HCT116 (cell line): ENCODE measurements around the gene KANSL1. TPM values are rescaled to one million over a fixed set of nuclear protein-coding genes. Genes with fewer than 3 reads are reported as not detected.

Experiments used
- ATAC-seq: fragments of 200-7000 bp; cut with Tn5 transposase; 2 replicates; pipeline ENCODE4 v1.9.1; 2020; ENCODE audit warnings: mild to moderate bottlenecking, moderate library complexity
- BruUV-seq: library from RNA; stranded (reverse); fragments of 400-500 nt; replicated peaks from 2 replicates; lab custom pipeline; 2021; lab: Mats Ljungman, UMichigan
- CTCF ChIA-PET: fragments of 300-600 bp; sonication (Branson Sonifier 250); formaldehyde crosslinking; loops from one replicate; lab custom pipeline; 2021; ENCODE audit warnings: antibody characterized with exemption; lab: Charles Lee
- POLR2A ChIA-PET: fragments of 300-600, 350-600 bp; sonication (Branson Sonifier 250); formaldehyde crosslinking; loops from one replicate; lab custom pipeline; 2021; ENCODE audit warnings: antibody characterized with exemption; lab: Charles Lee
- RAD21 ChIA-PET, 2 experiments: fragments of 300-600 bp; sonication (Branson Sonifier 250); formaldehyde crosslinking; loops; one replicate each; lab custom pipeline; 2023; ENCODE audit warnings: low total read pairs in 2 of 2; ENCODE audit not compliant: uncharacterized antibody in 2 of 2, unreplicated experiment in 2 of 2, low non-redundant PET in 1 of 2; lab: Charles Lee
- DNase-seq: peaks from one replicate; pipeline ENCODE4 v3.0.0-alpha.2; 2010; ENCODE audit warnings: low read depth, low spot score
- H2AFZ ChIP-seq: fragments of 200-600 bp; shearing (Covaris generic), sonication (generic); 2 replicates; pipeline ENCODE4 v1.6.1; 2017; ENCODE audit warnings: low read depth, mixed run types, mixed read lengths, antibody characterized with exemption, low read length; ENCODE audit not compliant: poor library complexity, severe bottlenecking
- H3K27ac ChIP-seq: 2 replicates; pipeline ENCODE4 v1.5.1; 2012; ENCODE audit warnings: low read depth, low read length
- H3K27me3 ChIP-seq: fragments of 200-600 bp; sonication (generic); 2 replicates; pipeline ENCODE4 v1.6.1; 2016; ENCODE audit warnings: mixed run types, low read length, mixed read lengths; ENCODE audit not compliant: insufficient read depth
- H3K36me3 ChIP-seq, 2 experiments: fragments of 200-500 bp in 1 of 2; fragments of 200-600 bp in 1 of 2; sonication (Bioruptor generic) in 1 of 2; sonication (generic) in 1 of 2; 2 replicates each; pipeline versions ENCODE4 v1.5.1 to v1.6.1; 2014 to 2016; ENCODE audit warnings: low read length in 2 of 2, inconsistent platforms in 1 of 2, mixed read lengths in 1 of 2, mixed run types in 1 of 2; ENCODE audit not compliant: insufficient read depth in 2 of 2, control insufficient read depth in 1 of 2
- H3K4me1 ChIP-seq, 2 experiments: fragments of 200-600 bp in 1 of 2; sonication (generic) in 1 of 2; 2 replicates each; pipeline versions ENCODE4 v1.5.1 to v1.6.1; 2012 to 2017; ENCODE audit warnings: low read length in 2 of 2, inconsistent platforms in 1 of 2, mild to moderate bottlenecking in 1 of 2, mixed read lengths in 1 of 2, mixed run types in 1 of 2, moderate library complexity in 1 of 2; ENCODE audit not compliant: insufficient read depth in 2 of 2, control insufficient read depth in 1 of 2
- H3K4me2 ChIP-seq: fragments of 200-600 bp; sonication (generic); 2 replicates; pipeline ENCODE4 v1.6.1; 2017; ENCODE audit warnings: mixed run types, low read length, mixed read lengths
- H3K4me3 ChIP-seq, 2 experiments: fragments of 200-600 bp in 1 of 2; sonication (generic) in 1 of 2; replicated peaks in 1 of 2; 2 replicates each; pipeline ENCODE4 v1.5.1; 2011 to 2016; ENCODE audit warnings: low read length in 2 of 2, control low read depth in 1 of 2, low read depth in 1 of 2, mild to moderate bottlenecking in 1 of 2, mixed read lengths in 1 of 2, mixed run types in 1 of 2
- H3K79me2 ChIP-seq: fragments of 200-600 bp; sonication (generic); 2 replicates; pipeline ENCODE4 v1.6.1; 2017; ENCODE audit warnings: mild to moderate bottlenecking, mixed run types, low read length, moderate library complexity, mixed read lengths; ENCODE audit not compliant: insufficient read depth
- H3K9ac ChIP-seq: fragments of 200-600 bp; sonication (generic); 2 replicates; pipeline ENCODE4 v1.6.1; 2016; ENCODE audit warnings: low read length, mixed read lengths
- H3K9me2 ChIP-seq: fragments of 200-600 bp; sonication (generic), shearing (Covaris generic); 2 replicates; pipeline ENCODE4 v1.6.1; 2017; ENCODE audit warnings: mixed run types, mild to moderate bottlenecking, moderate library complexity; ENCODE audit not compliant: insufficient read depth
- H3K9me3 ChIP-seq, 2 experiments: fragments of 200-500 bp in 1 of 2; fragments of 200-600 bp in 1 of 2; sonication (Bioruptor generic) in 1 of 2; sonication (generic) in 1 of 2; 2 replicates each; pipeline ENCODE4 v1.6.1; 2014 to 2017; ENCODE audit warnings: low read length in 2 of 2, mixed read lengths in 2 of 2, inconsistent platforms in 1 of 2, low read depth in 1 of 2, mild to moderate bottlenecking in 1 of 2, mixed run types in 1 of 2, moderate library complexity in 1 of 2; ENCODE audit not compliant: control insufficient read depth in 1 of 2, insufficient read depth in 1 of 2
- H4K20me1 ChIP-seq: fragments of 200-600 bp; sonication (generic), shearing (Covaris generic); 2 replicates; pipeline ENCODE4 v1.6.1; 2017; ENCODE audit warnings: mixed run types, mild to moderate bottlenecking, moderate library complexity; ENCODE audit not compliant: insufficient read depth
- EGR1 ChIP-seq: IDR thresholded peaks from 2 replicates; pipeline ENCODE4 v1.6.1; 2012; ENCODE audit warnings: low read depth
- POLR2A ChIP-seq: IDR thresholded peaks from 2 replicates; pipeline ENCODE4 v1.7.0; 2011; ENCODE audit warnings: borderline replicate concordance; ENCODE audit not compliant: insufficient read depth, insufficient read length; ENCODE audit errors: extremely low read depth
- POLR2AphosphoS5 ChIP-seq: IDR thresholded peaks from 2 replicates; pipeline ENCODE4 v1.6.1; 2011; ENCODE audit warnings: mild to moderate bottlenecking, low read depth, low read length, moderate library complexity
- SIN3A ChIP-seq: IDR thresholded peaks from 2 replicates; pipeline ENCODE4 v1.6.1; 2012; ENCODE audit warnings: low read depth
- YY1 ChIP-seq: IDR thresholded peaks from 2 replicates; pipeline ENCODE4 v1.6.1; 2011; ENCODE audit warnings: low read length, low read depth, moderate library complexity, mild to moderate bottlenecking; ENCODE audit not compliant: insufficient replicate concordance; ENCODE audit errors: extremely low read depth
- ZBTB33 ChIP-seq: IDR thresholded peaks from 2 replicates; pipeline ENCODE4 v1.6.1; 2011; ENCODE audit warnings: mild to moderate bottlenecking, low read length, moderate library complexity; ENCODE audit not compliant: insufficient replicate concordance; ENCODE audit errors: extremely low read depth
- ZFX ChIP-seq: fragments of 450-650 bp; IDR thresholded peaks from 2 replicates; pipeline ENCODE4 v1.6.1; 2017
- intact Hi-C: fragments of 100-400 bp; cut with micrococcal nuclease; formaldehyde crosslinking; loops from 2 replicates; pipeline ENCODE4 v1.10.0; 2022
- total RNA-seq: library from RNA; stranded (reverse); gene quantifications from one replicate; pipeline ENCODE4 v1.2.1, GENCODE V29; 2021; ENCODE audit not compliant: unreplicated experiment
- TF ChIP-seq, protein P1 (sequence below): IDR thresholded peaks from 2 replicates; pipeline ENCODE4 v1.6.1; 2012

Gene KANSL1
- total RNA-seq, 1 experiment from 2014 or later: 77.5 TPM

DNA sequence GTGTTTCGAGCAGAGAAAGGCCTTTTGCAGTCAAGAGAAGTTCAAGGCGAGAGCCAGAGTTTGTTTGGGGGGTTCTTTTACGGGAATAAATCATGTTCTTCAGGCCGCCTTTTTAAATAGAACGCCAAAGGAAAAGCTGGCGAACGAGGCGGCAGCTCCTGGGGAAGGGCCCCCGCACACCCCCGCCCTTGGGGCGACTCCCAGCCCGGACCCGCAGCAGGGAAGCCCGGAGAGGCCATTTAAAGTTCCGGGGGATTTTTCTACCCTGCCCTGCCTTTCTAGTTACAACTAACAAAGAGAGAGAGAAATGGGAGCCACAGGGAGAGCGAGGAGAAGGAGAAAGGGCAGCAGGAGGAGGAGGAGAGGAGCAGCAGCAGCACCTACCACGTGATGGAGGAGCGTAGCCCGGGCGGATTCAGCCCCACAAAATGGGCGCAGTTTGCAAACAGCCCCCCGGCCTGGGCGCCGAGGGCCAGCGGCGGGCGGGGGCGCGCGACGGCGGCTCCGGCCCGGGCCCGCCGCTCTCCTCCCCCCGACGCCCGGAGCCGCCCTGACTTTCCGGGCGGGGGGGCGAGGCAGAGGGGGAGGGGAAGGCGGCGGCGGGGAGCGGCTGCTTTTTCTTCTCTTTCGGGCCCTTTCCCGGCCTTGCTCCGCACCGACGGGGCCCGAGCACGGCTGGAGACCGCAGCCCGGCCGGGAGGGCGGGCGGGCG, 634 bp downstream of the KANSL1 start:
- peak overlapping the region; percentile 91 for H3K9ac ChIP-seq
- no peak for DNase-seq
- no TSS peak for BruUV-seq
- H3K4me3 ChIP-seq: peak overlapping the region; percentile 84
- CTCF ChIA-PET: interaction anchor here (0.5 to 1.5 kb wide), 28 partner anchors 8 to 607 kb away, joined by 3 to 19 read pairs (median 4); no protein-coding TSS in a partner anchor
- RAD21 ChIA-PET: interaction anchor here in 1 of 2 experiments (0.6 kb wide), 1 partner anchor 20 kb away, joined by 3 read pairs; no protein-coding TSS in a partner anchor
- TF ChIP-seq POLR2A: peak; percentile 62
- no peak for TF ChIP-seq ZBTB33
- peak; percentile 62 for TF ChIP-seq YY1
- TF ChIP-seq, protein P1, sequence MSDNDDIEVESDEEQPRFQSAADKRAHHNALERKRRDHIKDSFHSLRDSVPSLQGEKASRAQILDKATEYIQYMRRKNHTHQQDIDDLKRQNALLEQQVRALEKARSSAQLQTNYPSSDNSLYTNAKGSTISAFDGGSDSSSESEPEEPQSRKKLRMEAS: no peak; the same call in 1 of the 2 replicates
- TF ChIP-seq SIN3A: peak; percentile 45; the same call in 1 of the 2 replicates
- peak; percentile 63; the same call in 1 of the 2 replicates for TF ChIP-seq EGR1
- TF ChIP-seq POLR2AphosphoS5: peak; percentile 42
- peak; percentile 38; the same call in 1 of the 2 replicates for TF ChIP-seq ZFX
- H3K9me2 ChIP-seq: no peaks in the 10 kb centered on the region
- H4K20me1 ChIP-seq: peaks cover 38% of the 10 kb centered on the region
- POLR2A ChIA-PET: interaction anchor here (1.0 to 1.1 kb wide), 4 partner anchors 10 to 33 kb away, joined by 3 read pairs; no protein-coding TSS in a partner anchor
- peak; percentile 20 for ATAC-seq
- H3K4me2 ChIP-seq: peak overlapping the region; percentile 84
- peaks cover 15 to 44% of the 10 kb centered on the region in 2 experiments for H3K4me1 ChIP-seq
- peaks cover 84% of the 10 kb centered on the region for H3K79me2 ChIP-seq
- H2AFZ ChIP-seq: no peak overlapping the region
- H3K36me3 ChIP-seq: no peaks in the 10 kb centered on the region
- H3K27me3 ChIP-seq: no peaks in the 10 kb centered on the region
- H3K9me3 ChIP-seq: no peaks in the 10 kb centered on the region
- intact Hi-C loops: loop anchor here (5.0 kb wide), 1 partner anchor 190 kb away; no protein-coding TSS in a partner anchor
- H3K27ac ChIP-seq: peak overlapping the region; percentile 98
